ENCODE data around the gene DCP2.

Gene DCP2

DNA sequence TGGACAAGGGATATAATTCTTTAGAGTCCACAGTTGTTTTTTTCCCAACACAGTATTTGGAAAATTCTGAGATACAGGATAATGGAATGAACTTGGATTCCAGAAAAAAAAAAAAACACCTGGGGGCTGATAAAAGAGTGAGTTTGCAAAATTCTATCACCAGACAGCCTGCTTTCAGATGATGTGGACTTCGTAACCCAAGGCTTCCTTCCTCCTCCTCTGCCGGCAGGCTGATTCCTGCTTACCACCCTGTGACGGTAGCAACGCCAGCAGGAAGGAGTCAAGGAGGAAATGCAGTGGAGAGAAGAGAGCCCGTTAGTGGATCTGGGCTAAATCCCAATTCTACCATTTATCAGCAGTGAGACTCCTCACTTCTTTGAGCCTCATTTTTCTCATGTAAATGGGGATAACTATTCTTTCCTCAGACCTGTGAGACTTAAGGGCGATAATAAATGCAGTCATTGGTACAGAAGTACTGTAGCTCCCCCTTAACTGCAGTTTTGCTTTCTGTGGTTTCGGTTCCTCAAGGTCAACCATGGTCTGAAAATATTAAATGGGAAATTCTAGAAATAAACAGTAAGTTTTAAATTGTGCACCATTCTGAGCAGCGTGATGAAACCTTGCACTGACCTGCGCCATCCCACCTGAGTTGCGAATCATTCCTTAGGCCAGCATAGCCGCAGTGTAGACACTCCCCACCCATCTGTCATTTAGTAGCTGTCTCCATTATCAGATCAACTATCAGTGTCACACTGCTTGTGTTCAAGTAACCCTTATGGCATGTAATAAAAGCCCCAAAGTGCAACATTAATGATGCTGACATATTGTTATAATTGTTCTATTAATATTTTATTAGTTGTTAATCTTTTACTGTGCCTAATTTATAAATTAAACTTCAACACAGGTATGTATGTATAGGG is 71.4 kb downstream of the DCP2 start:
- DNase-seq, result no peak

GRCh38 chr5:113048931-113049330 is 72.3 kb downstream of the DCP2 start:
- DNase-seq, result no peak

- DNase-seq, result no peak
Measured at GRCh38 chr5:113050721-113051382, 74.3 kb downstream of the DCP2 start.

GRCh38 chr5:113052041-113052795 is 75.6 kb downstream of the DCP2 start:
- no peak for DNase-seq

DNA sequence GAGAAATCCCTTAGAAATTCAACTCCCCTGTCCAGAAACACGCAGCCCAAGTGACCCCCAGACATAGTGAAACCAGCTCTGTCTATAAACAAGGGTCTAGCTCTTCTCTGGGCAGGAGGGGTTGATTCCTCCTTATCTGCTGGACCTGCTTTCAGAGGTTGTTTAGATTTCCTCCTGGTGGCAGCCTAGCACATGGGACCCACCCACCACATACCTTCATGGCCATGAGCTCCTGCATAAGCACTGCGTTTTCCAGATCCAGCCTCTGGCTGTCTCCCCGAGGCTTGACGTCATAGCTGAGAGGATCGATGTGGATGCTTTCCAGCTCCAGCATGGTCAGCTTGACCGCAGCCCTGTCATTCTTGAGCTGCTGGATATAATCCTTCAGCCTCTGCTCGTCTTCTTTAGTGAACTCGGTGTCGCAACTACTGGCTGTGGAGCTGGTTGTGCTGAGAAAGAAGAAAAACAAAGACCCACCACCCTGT is 77.0 kb downstream of the DCP2 start:
- DNase-seq, result no peak

DNA sequence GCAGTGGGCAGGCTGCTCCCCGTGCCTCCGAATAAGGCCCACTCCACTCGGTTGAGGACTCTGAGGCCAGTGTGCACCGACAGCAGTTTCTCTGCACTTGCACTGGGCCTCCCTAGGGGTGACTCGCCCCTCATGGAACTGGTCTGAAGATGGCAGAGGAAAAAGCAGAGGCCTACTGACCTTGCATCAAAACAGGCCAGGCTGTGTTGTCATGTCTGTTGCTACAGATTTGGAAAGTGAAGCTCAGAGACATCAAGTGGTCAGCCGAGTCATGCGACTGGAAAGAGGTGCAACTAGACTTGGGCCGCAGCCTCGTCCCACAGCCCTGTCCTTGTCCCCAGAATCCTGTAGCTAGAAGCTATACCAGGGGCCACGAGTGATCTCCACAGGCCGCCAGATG is 78.3 kb downstream of the DCP2 start:
- DNase-seq, result no peak

DNA sequence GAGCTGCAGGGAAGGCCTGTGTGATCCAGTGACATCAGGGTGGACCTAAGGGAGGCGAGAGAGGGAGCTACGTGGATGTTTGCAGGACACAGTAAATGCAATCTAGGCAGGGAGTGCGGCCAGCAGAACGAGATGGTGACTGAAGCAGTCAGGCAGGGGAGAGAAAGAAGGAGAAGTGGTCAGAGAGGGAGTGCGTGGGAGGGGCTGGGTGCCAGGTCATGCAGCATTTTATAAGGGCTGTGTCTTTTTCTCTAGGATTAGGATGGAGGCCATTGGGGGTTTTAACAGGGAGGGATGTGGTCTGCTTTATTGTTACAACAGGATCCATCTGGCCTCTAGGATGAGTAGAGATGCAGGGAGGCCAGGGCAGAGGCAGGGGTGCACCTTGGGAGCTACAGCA is 80.4 kb downstream of the DCP2 start:
- no peak for DNase-seq

DNA sequence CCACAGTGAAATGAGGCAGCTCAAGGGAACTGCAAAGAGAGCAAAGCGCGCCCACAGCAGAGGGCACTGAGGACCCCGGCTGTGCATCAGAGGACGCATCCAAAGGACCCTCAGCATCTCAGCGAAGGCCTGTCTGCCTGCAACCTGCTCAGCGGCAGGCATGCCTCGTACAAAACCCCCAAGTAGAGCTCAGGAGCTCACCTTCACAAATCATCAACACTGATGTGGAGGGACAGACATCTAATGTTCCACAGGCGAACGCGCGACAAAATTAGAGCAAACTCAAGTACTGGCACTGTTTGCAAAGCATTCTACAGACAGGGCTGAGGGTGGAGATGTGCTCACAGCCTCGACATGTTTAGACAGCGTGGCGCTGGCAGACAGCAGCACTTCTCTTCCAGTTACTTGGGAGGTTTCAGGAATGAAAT is 81.0 kb downstream of the DCP2 start:
- no peak for DNase-seq

DNA sequence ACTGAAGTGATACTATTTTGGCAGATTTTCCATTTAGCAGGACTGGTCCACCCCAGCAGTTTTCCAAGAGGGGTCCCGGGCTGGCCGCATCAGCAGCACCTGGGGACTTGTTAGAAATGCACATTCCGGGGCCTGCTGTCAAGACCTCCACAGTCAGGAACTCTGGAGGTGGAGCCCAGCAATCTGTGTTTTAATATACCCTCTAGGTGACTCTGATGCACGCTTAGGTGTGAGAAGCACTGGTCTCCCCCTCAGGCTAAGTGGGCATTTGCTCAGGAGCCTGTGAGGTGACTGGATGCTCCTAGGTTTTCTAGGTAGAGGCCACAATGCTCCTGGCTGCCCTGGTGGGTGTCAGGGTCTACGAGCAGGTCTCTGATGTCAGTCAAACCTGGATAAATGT is 81.7 kb downstream of the DCP2 start:
- DNase-seq, result no peak

GRCh38 chr5:113058706-113059226 is 82.2 kb downstream of the DCP2 start:
- no peak for DNase-seq

DNA sequence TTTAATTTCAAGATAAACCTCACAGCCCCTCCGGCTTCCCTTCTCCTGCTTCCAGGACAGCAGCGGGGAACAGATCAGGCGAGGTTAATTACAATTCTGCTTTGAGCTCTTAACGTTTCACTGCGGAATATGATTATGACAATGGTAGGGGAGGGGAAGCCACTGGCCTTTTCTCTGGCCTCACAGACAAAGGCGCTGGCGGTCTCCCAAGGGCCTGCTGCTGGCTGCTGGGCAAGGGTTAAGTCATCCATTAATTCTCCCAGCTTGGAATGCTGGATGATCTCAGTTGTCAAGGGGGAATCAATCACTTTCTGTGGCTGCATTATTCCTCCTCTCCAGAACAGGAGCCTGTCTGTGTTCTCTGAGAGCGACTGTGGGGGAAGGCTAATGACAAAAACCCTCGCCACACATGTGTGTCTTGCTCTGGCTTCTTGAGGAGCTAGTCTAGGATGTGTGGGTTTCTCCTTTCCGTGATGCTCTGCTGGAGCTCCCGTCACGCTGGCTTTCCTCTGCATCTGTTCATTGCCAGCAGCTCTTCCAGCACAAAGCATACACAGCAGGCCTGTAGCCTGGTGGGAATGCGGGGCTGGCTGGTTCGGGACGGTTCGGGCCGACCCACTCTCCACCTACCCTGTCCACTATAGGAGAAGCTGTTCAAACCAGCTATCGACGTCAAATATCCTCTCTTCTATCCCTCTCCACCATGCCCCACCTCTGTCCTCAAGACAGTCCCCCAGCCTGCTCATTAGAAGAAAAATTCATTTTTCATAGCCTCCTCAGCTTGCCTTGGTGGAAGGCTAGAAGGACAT is 82.8 kb downstream of the DCP2 start:
- no peak for DNase-seq

DNA sequence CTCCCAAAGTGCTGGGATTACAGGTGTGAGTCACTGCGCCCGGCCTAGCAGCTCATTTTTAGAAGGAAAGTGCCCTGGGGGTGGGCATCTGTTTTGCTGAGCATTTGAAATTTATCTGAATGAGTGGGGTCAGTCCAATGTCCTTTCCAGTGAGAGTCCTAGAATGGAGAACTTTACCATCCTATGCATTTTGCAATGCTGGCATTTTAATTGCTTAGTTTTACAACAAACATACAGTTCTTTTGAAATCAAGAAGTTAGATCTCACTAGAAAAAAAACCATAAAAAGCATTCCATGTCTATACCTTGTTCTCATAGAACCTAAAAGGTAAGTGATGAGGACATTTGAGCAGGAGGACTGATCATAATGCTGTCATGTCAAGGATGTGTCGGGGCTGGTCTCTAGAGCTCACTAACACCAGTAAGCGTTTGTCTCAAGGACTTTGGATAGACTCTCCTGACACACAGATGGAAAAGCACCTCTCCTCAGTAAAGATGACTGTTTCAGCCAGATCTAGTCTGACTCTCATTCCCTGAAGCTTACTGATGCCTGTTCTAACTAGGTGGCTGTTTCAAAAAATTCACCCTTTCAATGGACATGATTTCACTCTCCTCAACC is 83.9 kb downstream of the DCP2 start:
- no peak for DNase-seq

- no peak for DNase-seq
Measured at GRCh38 chr5:113061846-113062780, 85.5 kb downstream of the DCP2 start.

GRCh38 chr5:113062869-113063508 is 86.4 kb downstream of the DCP2 start:
- DNase-seq, result no peak

DNA sequence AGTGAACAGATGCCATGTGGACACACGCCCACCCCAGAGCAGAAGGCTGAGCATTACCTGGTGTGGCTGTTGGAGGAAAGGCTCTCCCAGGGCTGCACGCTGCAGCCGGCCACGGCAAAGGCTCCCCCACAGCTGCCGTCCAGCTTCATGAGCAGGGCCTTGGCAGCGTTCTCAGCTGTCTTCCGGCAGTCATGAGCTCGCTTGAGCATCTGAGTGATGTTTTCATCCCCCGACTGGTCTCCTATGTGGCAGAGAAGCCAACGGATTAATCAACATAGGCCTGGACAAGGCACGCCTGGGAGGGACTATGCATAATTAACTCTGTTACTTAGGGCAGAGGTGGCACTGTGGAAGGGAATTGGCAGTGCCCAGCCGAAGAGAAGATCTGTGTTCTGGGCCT is 87.3 kb downstream of the DCP2 start:
- DNase-seq, result no peak

DNA sequence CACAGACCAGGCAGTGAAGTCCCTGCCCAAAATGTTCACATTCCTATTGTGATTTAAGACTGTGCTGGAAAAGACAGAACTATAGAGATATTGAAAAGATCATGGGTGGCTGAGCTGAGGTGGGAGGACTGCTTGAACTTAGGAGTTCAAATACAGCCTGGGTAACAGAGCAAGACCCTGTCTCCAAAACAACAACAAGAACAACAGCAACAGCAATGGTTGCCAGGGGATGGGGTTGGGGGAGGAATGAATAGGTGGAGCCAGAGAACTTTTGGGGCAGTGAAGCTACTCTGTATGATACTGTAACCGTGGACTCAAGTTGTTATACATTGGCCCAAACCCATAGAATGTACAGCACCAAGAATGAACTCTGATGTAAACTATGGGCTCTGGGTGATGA is 88.2 kb downstream of the DCP2 start:
- no peak for DNase-seq

- DNase-seq, result no peak
Measured at GRCh38 chr5:113065626-113066025, 89.0 kb downstream of the DCP2 start.

DNA sequence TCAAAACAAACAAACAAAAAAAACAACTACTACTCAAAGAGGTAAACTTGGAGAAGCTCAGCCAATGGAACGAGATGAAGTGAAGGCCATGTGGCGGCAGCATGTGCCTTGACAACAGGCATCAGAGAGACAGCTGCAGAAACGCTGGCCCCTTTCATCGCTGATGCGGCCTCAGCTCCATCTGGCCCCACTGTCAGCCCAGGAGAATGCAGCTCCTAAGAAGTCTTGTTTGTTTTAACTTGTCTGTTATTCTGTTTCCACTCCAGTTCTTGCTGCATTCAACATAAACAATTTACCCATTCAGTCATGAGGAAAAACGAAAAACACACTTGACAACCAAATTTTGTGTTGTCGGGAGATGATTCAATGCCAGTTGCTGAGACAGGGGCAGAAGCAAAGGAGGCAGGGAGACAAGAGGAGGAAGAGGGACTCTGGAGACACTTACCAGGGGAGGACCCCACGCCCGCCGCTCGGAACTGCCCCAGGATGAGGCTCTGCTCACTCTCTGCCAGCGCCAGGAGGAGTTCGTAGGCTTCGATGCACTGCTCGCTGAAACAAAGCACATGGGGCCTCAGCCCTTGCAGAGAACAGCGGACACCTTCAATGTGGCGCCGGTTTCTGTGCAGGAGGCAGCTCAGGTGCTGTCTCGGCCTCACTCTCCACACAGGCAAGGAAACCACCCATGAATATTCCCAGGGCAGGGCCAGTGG is 91.2 kb downstream of the DCP2 start:
- DNase-seq, result no peak

GRCh38 chr5:113068559-113068958 is 92.0 kb downstream of the DCP2 start:
- DNase-seq, result no peak

Measured in NCI-H510A treated with DMSO at 0.1 percent for 48 hours (cell line).